Mesenchymal stem cell (in vitro differentiated cells and primary cell): ENCODE results near the gene DSPP.

Experiments used
- DNase-seq: peaks from one replicate; pipeline ENCODE4 v3.0.0-alpha.2; 2013
- H2AFZ ChIP-seq: one replicate; pipeline ENCODE4 v1.6.1; 2013; ENCODE audit warnings: low read depth, mild to moderate bottlenecking, control low read depth, inconsistent platforms, low read length, moderate library complexity
- H2AK5ac ChIP-seq: 2 replicates; pipeline ENCODE4 v1.6.1; 2013; ENCODE audit warnings: low read length, moderate library complexity, mild to moderate bottlenecking, inconsistent platforms; ENCODE audit not compliant: severe bottlenecking
- H2BK120ac ChIP-seq: one replicate; pipeline ENCODE4 v1.6.1; 2013; ENCODE audit warnings: low read depth, mild to moderate bottlenecking, inconsistent platforms, low read length, moderate library complexity
- H2BK12ac ChIP-seq, 2 experiments: one replicate each; pipeline ENCODE4 v1.6.1; 2013; ENCODE audit warnings: inconsistent platforms in 2 of 2, low read length in 2 of 2, mild to moderate bottlenecking in 2 of 2, moderate library complexity in 2 of 2, control low read depth in 1 of 2
- H2BK15ac ChIP-seq: one replicate; pipeline ENCODE4 v1.6.1; 2013; ENCODE audit warnings: mild to moderate bottlenecking, low read depth, inconsistent platforms; ENCODE audit not compliant: poor library complexity, severe bottlenecking
- H2BK5ac ChIP-seq: 2 replicates; pipeline ENCODE4 v1.6.1; 2013; ENCODE audit warnings: low read depth, mild to moderate bottlenecking, low read length, control low read depth, inconsistent platforms; ENCODE audit not compliant: poor library complexity, severe bottlenecking
- H3K14ac ChIP-seq, 2 experiments: one replicate each; pipeline ENCODE4 v1.6.1; 2013; ENCODE audit warnings: inconsistent platforms in 2 of 2, low read length in 2 of 2, control low read depth in 1 of 2, mild to moderate bottlenecking in 1 of 2, moderate library complexity in 1 of 2
- H3K18ac ChIP-seq, 2 experiments: one replicate each; pipeline ENCODE4 v1.6.1; 2013; ENCODE audit warnings: inconsistent platforms in 2 of 2, low read length in 2 of 2, control low read depth in 1 of 2, low read depth in 1 of 2, mild to moderate bottlenecking in 1 of 2
- H3K23ac ChIP-seq, 2 experiments: one replicate each; pipeline ENCODE4 v1.6.1; 2013; ENCODE audit warnings: inconsistent platforms in 2 of 2, low read length in 2 of 2, mild to moderate bottlenecking in 2 of 2, moderate library complexity in 2 of 2, control low read depth in 1 of 2
- H3K27ac ChIP-seq: 2 replicates; pipeline ENCODE4 v1.5.1; 2013; ENCODE audit warnings: mild to moderate bottlenecking, moderate library complexity, low read length, control low read depth, inconsistent platforms; ENCODE audit not compliant: poor library complexity, severe bottlenecking
- H3K27me3 ChIP-seq, 2 experiments: 2 replicates each; pipeline versions ENCODE4 v1.6.1 to v1.7.0; 2013; ENCODE audit warnings: low read length in 2 of 2, mild to moderate bottlenecking in 2 of 2, moderate library complexity in 2 of 2, control low read depth in 1 of 2, inconsistent platforms in 1 of 2; ENCODE audit not compliant: control insufficient read depth in 1 of 2, insufficient read depth in 1 of 2
- H3K36me3 ChIP-seq, 2 experiments: 2 replicates each; pipeline versions ENCODE4 v1.6.1 to v1.7.0; 2013; ENCODE audit warnings: low read length in 2 of 2, control low read depth in 1 of 2, inconsistent platforms in 1 of 2, low read depth in 1 of 2, mild to moderate bottlenecking in 1 of 2; ENCODE audit not compliant: insufficient read depth in 2 of 2, control insufficient read depth in 1 of 2
- H3K4ac ChIP-seq, 2 experiments: one replicate each; pipeline ENCODE4 v1.6.1; 2013; ENCODE audit warnings: inconsistent platforms in 2 of 2, low read length in 2 of 2, mild to moderate bottlenecking in 2 of 2, moderate library complexity in 2 of 2, control low read depth in 1 of 2, low read depth in 1 of 2
- H3K4me1 ChIP-seq: 2 replicates; pipeline ENCODE4 v1.6.1; 2013; ENCODE audit warnings: low read depth, low read length, control low read depth; ENCODE audit not compliant: control insufficient read depth, insufficient read depth
- H3K4me2 ChIP-seq: 2 replicates; pipeline ENCODE4 v1.6.1; 2013; ENCODE audit warnings: low read length, mild to moderate bottlenecking, inconsistent platforms; ENCODE audit not compliant: poor library complexity, severe bottlenecking
- H3K4me3 ChIP-seq, 2 experiments: 2 replicates each; pipeline versions ENCODE4 v1.5.1 to v1.7.0; 2013; ENCODE audit warnings: low read length in 2 of 2, mild to moderate bottlenecking in 2 of 2, control low read depth in 1 of 2, low read depth in 1 of 2; ENCODE audit not compliant: insufficient read depth in 1 of 2
- H3K79me1 ChIP-seq: replicated peaks from 2 replicates; pipeline ENCODE4 v1.6.1; 2013; ENCODE audit warnings: mild to moderate bottlenecking, control low read depth, low read length, inconsistent platforms; ENCODE audit not compliant: poor library complexity, severe bottlenecking
- H3K9ac ChIP-seq: 2 replicates; pipeline ENCODE4 v1.7.0; 2013; ENCODE audit warnings: mild to moderate bottlenecking, low read length, moderate library complexity
- H3K9me3 ChIP-seq: 2 replicates; pipeline ENCODE4 v1.7.0; 2013; ENCODE audit warnings: mild to moderate bottlenecking, low read length; ENCODE audit not compliant: control insufficient read depth
- H4K8ac ChIP-seq: one replicate; pipeline ENCODE4 v1.6.1; 2013; ENCODE audit warnings: inconsistent platforms, mild to moderate bottlenecking, low read length, moderate library complexity
- H4K91ac ChIP-seq: one replicate; pipeline ENCODE4 v1.6.1; 2013; ENCODE audit warnings: mild to moderate bottlenecking, low read length, inconsistent platforms
- WGBS: methylation state at CpG from one replicate; pipeline ENCODE4 v1.1.7; 2013; ENCODE audit warnings: mixed read lengths; 5-methylcytosine and 5-hydroxymethylcytosine counted together

The DSPP gene

DNA sequence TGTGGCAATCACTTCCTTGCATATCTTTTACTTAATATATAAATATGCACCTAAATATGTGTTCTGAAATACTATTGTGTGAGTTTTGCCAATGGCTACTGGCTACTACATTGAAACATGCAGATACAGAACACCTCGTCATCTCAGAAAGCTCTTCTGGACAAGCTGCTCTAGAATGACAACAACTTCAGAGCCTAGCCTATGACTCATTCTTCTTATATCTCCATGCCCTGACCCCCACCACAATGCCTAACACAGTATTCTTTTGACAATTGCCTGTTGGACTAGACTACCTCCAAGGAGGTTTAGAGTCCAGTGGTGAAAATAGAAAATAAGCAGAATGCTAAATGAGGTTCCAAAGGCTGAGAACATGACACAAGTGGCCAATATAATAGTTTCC lies 24.1 kb downstream of the DSPP start:
- Histone ChIP-seq H3K4me3 (no peak overlapping the region), H3K27me3 (no peaks in the 10 kb centered on the region), H2AK5ac (no peak overlapping the region), H4K8ac (no peak overlapping the region), H3K27ac (no peak overlapping the region), H3K36me3 (no peaks in the 10 kb centered on the region), H2BK15ac (no peak overlapping the region), H3K9me3 (no peaks in the 10 kb centered on the region), H2BK5ac (no peak overlapping the region), H2BK120ac (no peak overlapping the region), H3K79me1 (no peaks in the 10 kb centered on the region), H3K9ac (no peak overlapping the region), H3K14ac (no peak overlapping the region), H3K4me2 (no peak overlapping the region), H3K4ac (no peak overlapping the region), H3K4me1 (peaks cover 3% of the 10 kb centered on the region), H2AFZ (no peak overlapping the region), H3K23ac (no peak overlapping the region), H3K18ac (no peak overlapping the region), H4K91ac (no peak overlapping the region), H2BK12ac (no peak overlapping the region)
- WGBS = 70% methylated on average over 1 of the region's 1 CpG
- peak; percentile 6 for DNase-seq

GRCh38 chr4:87633243-87633642 lies 24.9 kb downstream of the DSPP start:
- WGBS = 40% methylated on average over 1 of the region's 2 CpGs
- H2BK15ac ChIP-seq = no peak overlapping the region

GRCh38 chr4:87644286-87644685 lies 36.0 kb downstream of the DSPP start:
- Histone ChIP-seq H3K4me2 (no peak overlapping the region), H3K23ac (no peak overlapping the region), H3K9ac (no peak overlapping the region), H4K91ac (no peak overlapping the region), H2BK120ac (no peak overlapping the region), H2AK5ac (no peak overlapping the region), H3K4ac (no peak overlapping the region), H4K8ac (no peak overlapping the region), H2BK12ac (no peak overlapping the region), H3K79me1 (no peaks in the 10 kb centered on the region), H3K27ac (no peak overlapping the region), H2BK5ac (no peak overlapping the region), H3K18ac (no peak overlapping the region), H3K9me3 (no peaks in the 10 kb centered on the region), H2BK15ac (no peak overlapping the region), H3K4me3 (no peak overlapping the region), H3K4me1 (no peaks in the 10 kb centered on the region), H3K14ac (no peak overlapping the region), H3K36me3 (no peaks in the 10 kb centered on the region), H3K27me3 (no peaks in the 10 kb centered on the region), H2AFZ (no peak overlapping the region)
- no peak for DNase-seq
- 98% methylated on average over 5 of the region's 6 CpGs for WGBS

More at GRCh38 chr4:87633243-87633642, 24.9 kb downstream of the DSPP start:
- no peak overlapping the region for H2BK12ac ChIP-seq
- H3K14ac ChIP-seq = no peak overlapping the region
- peaks cover 3% of the 10 kb centered on the region for H3K4me1 ChIP-seq
- DNase-seq = peak; percentile 13
- H3K27ac ChIP-seq = no peak overlapping the region
- H3K23ac ChIP-seq = no peak overlapping the region
- no peaks in the 10 kb centered on the region for H3K79me1 ChIP-seq
- no peak overlapping the region for H2BK5ac ChIP-seq
- no peak overlapping the region for H3K4me2 ChIP-seq
- no peak overlapping the region for H3K4me3 ChIP-seq
- no peak overlapping the region for H3K9ac ChIP-seq
- H4K8ac ChIP-seq = no peak overlapping the region
- no peak overlapping the region for H3K4ac ChIP-seq
- no peak overlapping the region for H2BK120ac ChIP-seq
- no peaks in the 10 kb centered on the region for H3K36me3 ChIP-seq
- H2AK5ac ChIP-seq = no peak overlapping the region
- no peaks in the 10 kb centered on the region for H3K27me3 ChIP-seq
- no peak overlapping the region for H2AFZ ChIP-seq
- H4K91ac ChIP-seq = no peak overlapping the region
- no peaks in the 10 kb centered on the region for H3K9me3 ChIP-seq
- no peak overlapping the region for H3K18ac ChIP-seq

DNA sequence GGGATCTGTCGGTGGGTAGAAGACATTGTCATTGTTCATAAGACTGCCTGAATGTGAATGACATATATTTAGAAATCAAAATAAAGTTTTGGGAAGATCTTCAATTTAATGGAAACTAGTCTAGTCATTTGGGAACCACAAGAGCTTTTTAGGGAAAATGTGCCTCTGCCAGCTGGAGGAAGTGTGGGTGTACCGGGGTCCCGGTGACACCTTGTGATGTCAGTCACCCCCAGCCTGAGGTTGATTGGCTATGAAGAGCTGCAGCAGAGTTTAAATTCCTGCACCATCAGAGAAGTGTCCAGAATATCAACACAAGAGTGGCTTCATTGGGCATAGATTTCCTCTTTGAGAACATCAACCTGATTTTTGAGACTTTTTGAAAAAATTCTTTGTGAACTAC lies 41.7 kb downstream of the DSPP start, which contains the start of gene DMP1:
DMP1 (plus strand) TSS at position 301 of the 400 bp plus-strand sequence. CDS start 6,213 bp downstream, outside the sequence.
- H3K27me3 ChIP-seq = no peaks in the 10 kb centered on the region
- no peak within 1 kb of the TSS for H3K18ac ChIP-seq
- no peak within 1 kb of the TSS for H2BK5ac ChIP-seq
- no peak within 1 kb of the TSS for H2AFZ ChIP-seq
- no peak within 1 kb of the TSS for H3K23ac ChIP-seq
- no peak for DNase-seq
- no peaks in the 10 kb centered on the region for H3K79me1 ChIP-seq
- H3K4me2 ChIP-seq = no peak within 1 kb of the TSS
- no peak within 1 kb of the TSS for H2BK15ac ChIP-seq
- H2AK5ac ChIP-seq = no peak within 1 kb of the TSS
- H2BK120ac ChIP-seq = no peak within 1 kb of the TSS
- H4K8ac ChIP-seq = no peak within 1 kb of the TSS
- no peak within 1 kb of the TSS for H2BK12ac ChIP-seq
- 95% methylated on average over 3 of the region's 3 CpGs for WGBS
- no peaks in the 10 kb centered on the region for H3K4me1 ChIP-seq
- no peaks in the 10 kb centered on the region for H3K9me3 ChIP-seq
- H4K91ac ChIP-seq = no peak within 1 kb of the TSS
- H3K9ac ChIP-seq = no peak within 1 kb of the TSS
- H3K36me3 ChIP-seq = no peaks in the 10 kb centered on the region
- H3K4me3 ChIP-seq = no peak within 1 kb of the TSS
- no peak within 1 kb of the TSS for H3K14ac ChIP-seq
- H3K27ac ChIP-seq = no peak within 1 kb of the TSS
- no peak within 1 kb of the TSS for H3K4ac ChIP-seq
